ENCODE results near the gene ATG9B. TPM values are rescaled to one million over a fixed set of nuclear protein-coding genes. Genes with fewer than 3 reads are reported as not detected.

ATG9B gene
- total and polyA plus RNA-seq, 9 of the 15 experiments (the other 6 are each of a cell fraction or from before 2014, with no cell fraction given), result 0.29 to 8.0 (median 2.1) TPM

DNA sequence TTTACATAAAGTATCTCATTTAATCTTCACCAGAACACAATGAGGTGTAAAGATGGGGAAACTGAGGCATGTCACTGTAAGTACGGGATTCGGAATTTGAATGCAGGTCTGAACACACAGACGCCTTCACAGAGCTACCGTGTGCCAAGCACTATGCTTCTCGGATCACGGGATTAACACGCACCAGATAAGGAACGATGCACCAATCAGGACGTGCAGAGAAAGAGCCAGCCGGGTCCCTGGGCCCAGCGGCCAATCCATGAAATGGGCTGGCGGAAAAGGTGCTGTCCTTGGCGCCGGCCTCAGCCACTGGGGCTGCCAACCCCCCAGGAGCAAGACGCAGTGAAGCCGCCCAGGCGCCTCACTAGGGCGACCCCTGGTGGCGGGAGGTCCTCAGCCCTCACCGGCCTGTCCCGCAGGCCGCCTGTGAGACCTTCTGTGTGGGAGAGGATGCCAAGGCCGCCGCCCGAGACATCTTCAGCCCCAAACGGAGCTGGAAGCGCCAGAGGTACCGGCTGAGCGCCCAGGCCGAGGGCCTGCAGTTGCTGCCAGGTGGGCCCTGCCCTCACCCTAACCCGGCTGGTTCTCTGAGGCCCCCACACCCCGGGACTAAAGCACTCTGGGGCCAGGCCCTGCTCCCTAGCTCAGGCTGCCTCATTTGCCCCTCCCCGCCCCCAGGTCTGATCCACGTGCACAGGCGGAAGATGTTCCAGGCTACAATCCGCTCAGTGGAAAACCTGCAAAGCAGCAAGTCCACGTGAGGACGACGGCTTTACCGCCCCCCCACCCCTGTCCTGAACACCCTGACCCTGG lies 15.6 kb downstream of the ATG9B start (continued):
- TF ChIP-seq, protein P1, sequence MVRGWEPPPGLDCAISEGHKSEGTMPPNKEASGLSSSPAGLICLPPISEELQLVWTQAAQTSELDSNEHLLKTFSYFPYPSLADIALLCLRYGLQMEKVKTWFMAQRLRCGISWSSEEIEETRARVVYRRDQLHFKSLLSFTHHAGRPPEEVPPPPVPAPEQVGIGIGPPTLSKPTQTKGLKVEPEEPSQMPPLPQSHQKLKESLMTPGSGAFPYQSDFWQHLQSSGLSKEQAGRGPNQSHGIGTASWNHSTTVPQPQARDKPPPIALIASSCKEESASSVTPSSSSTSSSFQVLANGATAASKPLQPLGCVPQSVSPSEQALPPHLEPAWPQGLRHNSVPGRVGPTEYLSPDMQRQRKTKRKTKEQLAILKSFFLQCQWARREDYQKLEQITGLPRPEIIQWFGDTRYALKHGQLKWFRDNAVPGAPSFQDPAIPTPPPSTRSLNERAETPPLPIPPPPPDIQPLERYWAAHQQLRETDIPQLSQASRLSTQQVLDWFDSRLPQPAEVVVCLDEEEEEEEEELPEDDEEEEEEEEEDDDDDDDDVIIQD (CRISPR knock-in tag; IDR thresholded peaks at IDR 0.05), result no peak
- TF ChIP-seq MTF1 (CRISPR knock-in tag; IDR thresholded peaks at IDR 0.05; ENCODE audit: borderline replicate concordance), result no peak
- TF ChIP-seq ZNF134 (CRISPR knock-in tag; conservative IDR thresholded peaks at IDR 0.05), result peak; percentile 73
- TF ChIP-seq, protein P2, sequence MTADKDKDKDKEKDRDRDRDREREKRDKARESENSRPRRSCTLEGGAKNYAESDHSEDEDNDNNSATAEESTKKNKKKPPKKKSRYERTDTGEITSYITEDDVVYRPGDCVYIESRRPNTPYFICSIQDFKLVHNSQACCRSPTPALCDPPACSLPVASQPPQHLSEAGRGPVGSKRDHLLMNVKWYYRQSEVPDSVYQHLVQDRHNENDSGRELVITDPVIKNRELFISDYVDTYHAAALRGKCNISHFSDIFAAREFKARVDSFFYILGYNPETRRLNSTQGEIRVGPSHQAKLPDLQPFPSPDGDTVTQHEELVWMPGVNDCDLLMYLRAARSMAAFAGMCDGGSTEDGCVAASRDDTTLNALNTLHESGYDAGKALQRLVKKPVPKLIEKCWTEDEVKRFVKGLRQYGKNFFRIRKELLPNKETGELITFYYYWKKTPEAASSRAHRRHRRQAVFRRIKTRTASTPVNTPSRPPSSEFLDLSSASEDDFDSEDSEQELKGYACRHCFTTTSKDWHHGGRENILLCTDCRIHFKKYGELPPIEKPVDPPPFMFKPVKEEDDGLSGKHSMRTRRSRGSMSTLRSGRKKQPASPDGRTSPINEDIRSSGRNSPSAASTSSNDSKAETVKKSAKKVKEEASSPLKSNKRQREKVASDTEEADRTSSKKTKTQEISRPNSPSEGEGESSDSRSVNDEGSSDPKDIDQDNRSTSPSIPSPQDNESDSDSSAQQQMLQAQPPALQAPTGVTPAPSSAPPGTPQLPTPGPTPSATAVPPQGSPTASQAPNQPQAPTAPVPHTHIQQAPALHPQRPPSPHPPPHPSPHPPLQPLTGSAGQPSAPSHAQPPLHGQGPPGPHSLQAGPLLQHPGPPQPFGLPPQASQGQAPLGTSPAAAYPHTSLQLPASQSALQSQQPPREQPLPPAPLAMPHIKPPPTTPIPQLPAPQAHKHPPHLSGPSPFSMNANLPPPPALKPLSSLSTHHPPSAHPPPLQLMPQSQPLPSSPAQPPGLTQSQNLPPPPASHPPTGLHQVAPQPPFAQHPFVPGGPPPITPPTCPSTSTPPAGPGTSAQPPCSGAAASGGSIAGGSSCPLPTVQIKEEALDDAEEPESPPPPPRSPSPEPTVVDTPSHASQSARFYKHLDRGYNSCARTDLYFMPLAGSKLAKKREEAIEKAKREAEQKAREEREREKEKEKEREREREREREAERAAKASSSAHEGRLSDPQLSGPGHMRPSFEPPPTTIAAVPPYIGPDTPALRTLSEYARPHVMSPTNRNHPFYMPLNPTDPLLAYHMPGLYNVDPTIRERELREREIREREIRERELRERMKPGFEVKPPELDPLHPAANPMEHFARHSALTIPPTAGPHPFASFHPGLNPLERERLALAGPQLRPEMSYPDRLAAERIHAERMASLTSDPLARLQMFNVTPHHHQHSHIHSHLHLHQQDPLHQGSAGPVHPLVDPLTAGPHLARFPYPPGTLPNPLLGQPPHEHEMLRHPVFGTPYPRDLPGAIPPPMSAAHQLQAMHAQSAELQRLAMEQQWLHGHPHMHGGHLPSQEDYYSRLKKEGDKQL (CRISPR knock-in tag; IDR thresholded peaks at IDR 0.05; ENCODE audit: borderline replicate concordance), result peak; percentile 65; the same call in 1 of the 2 replicates
- TF ChIP-seq SMAD1 (IDR thresholded peaks at IDR 0.05; ENCODE audit: low read depth, low read length, partially characterized antibody), result no peak
- TF ChIP-seq, protein P3, sequence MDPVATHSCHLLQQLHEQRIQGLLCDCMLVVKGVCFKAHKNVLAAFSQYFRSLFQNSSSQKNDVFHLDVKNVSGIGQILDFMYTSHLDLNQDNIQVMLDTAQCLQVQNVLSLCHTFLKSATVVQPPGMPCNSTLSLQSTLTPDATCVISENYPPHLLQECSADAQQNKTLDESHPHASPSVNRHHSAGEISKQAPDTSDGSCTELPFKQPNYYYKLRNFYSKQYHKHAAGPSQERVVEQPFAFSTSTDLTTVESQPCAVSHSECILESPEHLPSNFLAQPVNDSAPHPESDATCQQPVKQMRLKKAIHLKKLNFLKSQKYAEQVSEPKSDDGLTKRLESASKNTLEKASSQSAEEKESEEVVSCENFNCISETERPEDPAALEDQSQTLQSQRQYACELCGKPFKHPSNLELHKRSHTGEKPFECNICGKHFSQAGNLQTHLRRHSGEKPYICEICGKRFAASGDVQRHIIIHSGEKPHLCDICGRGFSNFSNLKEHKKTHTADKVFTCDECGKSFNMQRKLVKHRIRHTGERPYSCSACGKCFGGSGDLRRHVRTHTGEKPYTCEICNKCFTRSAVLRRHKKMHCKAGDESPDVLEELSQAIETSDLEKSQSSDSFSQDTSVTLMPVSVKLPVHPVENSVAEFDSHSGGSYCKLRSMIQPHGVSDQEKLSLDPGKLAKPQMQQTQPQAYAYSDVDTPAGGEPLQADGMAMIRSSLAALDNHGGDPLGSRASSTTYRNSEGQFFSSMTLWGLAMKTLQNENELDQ (CRISPR knock-in tag; IDR thresholded peaks at IDR 0.05; ENCODE audit: borderline replicate concordance), result no peak
- TF ChIP-seq PHB (CRISPR knock-in tag; IDR thresholded peaks at IDR 0.05), result no peak
- TF ChIP-seq, protein P4, sequence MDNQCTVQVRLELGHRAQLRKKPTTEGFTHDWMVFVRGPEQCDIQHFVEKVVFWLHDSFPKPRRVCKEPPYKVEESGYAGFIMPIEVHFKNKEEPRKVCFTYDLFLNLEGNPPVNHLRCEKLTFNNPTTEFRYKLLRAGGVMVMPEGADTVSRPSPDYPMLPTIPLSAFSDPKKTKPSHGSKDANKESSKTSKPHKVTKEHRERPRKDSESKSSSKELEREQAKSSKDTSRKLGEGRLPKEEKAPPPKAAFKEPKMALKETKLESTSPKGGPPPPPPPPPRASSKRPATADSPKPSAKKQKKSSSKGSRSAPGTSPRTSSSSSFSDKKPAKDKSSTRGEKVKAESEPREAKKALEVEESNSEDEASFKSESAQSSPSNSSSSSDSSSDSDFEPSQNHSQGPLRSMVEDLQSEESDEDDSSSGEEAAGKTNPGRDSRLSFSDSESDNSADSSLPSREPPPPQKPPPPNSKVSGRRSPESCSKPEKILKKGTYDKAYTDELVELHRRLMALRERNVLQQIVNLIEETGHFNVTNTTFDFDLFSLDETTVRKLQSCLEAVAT (IDR thresholded peaks at IDR 0.05), result peak in 1 of 2 experiments; percentile 77; a peak in 3 of 4 replicates
- TF ChIP-seq KLF16 (IDR thresholded peaks at IDR 0.05), result no peak
- no peak for TF ChIP-seq ATF1 (CRISPR knock-in tag; IDR thresholded peaks at IDR 0.05)
- TF ChIP-seq ATF1 (tag; IDR thresholded peaks at IDR 0.05), result peak; percentile 94
- TF ChIP-seq ILF3 (IDR thresholded peaks at IDR 0.05; ENCODE audit: borderline replicate concordance), result no peak
- peak; percentile 98 for TF ChIP-seq CXXC5 (CRISPR knock-in tag; IDR thresholded peaks at IDR 0.05)
- TF ChIP-seq ZNF174 (CRISPR knock-in tag; IDR thresholded peaks at IDR 0.05), result no peak
- TF ChIP-seq MEIS2 (IDR thresholded peaks at IDR 0.05; ENCODE audit: partially characterized antibody), result peak; percentile 18
- TF ChIP-seq CHCHD3 (CRISPR knock-in tag; IDR thresholded peaks at IDR 0.05), result no peak
- no peak for TF ChIP-seq ZNF780A (CRISPR knock-in tag; IDR thresholded peaks at IDR 0.05)
- no peak for TF ChIP-seq MED1 (CRISPR knock-in tag; IDR thresholded peaks at IDR 0.05; ENCODE audit: borderline replicate concordance)
